ENCODE results near the gene RBM38.
"Not testable (repeated sequence)": the region's sequence is repeated elsewhere in the genome, so short reads cannot be mapped to it uniquely, and the experiment has no call there.

Gene RBM38

GRCh38 chr20:57350081-57350710 is 41.0 kb upstream of the RBM38 start:
- H3K4me2 ChIP-seq (ENCODE audit: low read depth, low read length, poor library complexity, severe bottlenecking), result peak overlapping the region; percentile 18
- H4K20me1 ChIP-seq (ENCODE audit: low read depth, low read length), result no peaks in the 10 kb centered on the region; the same call in 1 of the 2 replicates
- peaks cover 11% of the 10 kb centered on the region; the same call in 1 of the 2 replicates for H3F3A ChIP-seq (ENCODE audit: insufficient read depth)
- H3K27me3 ChIP-seq (ENCODE audit: low read length), result no peaks in the 10 kb centered on the region
- H3K9me2 ChIP-seq (replicated peaks; ENCODE audit: insufficient read depth, low read length), result no peaks in the 10 kb centered on the region
- peak overlapping the region; percentile 19 for H2AFZ ChIP-seq (ENCODE audit: low read depth, low read length, severe bottlenecking)
- H3K9me3 ChIP-seq (ENCODE audit: insufficient read depth, low read length), result no peaks in the 10 kb centered on the region
- TF ChIP-seq, protein P1, sequence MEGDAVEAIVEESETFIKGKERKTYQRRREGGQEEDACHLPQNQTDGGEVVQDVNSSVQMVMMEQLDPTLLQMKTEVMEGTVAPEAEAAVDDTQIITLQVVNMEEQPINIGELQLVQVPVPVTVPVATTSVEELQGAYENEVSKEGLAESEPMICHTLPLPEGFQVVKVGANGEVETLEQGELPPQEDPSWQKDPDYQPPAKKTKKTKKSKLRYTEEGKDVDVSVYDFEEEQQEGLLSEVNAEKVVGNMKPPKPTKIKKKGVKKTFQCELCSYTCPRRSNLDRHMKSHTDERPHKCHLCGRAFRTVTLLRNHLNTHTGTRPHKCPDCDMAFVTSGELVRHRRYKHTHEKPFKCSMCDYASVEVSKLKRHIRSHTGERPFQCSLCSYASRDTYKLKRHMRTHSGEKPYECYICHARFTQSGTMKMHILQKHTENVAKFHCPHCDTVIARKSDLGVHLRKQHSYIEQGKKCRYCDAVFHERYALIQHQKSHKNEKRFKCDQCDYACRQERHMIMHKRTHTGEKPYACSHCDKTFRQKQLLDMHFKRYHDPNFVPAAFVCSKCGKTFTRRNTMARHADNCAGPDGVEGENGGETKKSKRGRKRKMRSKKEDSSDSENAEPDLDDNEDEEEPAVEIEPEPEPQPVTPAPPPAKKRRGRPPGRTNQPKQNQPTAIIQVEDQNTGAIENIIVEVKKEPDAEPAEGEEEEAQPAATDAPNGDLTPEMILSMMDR (IDR thresholded peaks at IDR 0.05; ENCODE audit: insufficient read depth, low read length, poor library complexity, severe bottlenecking), result no peak
- TF ChIP-seq EZH2phosphoT487 (conservative IDR thresholded peaks at IDR 0.05; ENCODE audit: low read length), result no peak
- no peak overlapping the region for H3K27ac ChIP-seq (ENCODE audit: low read depth, low read length)
- H3K36me3 ChIP-seq (ENCODE audit: low read length), result peaks cover 4% of the 10 kb centered on the region; the same call in 1 of the 2 replicates
- H3K79me2 ChIP-seq (ENCODE audit: insufficient read depth, low read length), result peaks cover 33% of the 10 kb centered on the region
- H3K9ac ChIP-seq (ENCODE audit: low read length), result no peak overlapping the region
- H3K4me3 ChIP-seq (ENCODE audit: insufficient read depth, low read length, poor library complexity, severe bottlenecking), result no peak overlapping the region

GRCh38 chr20:57350726-57351041 is 40.5 kb upstream of the RBM38 start:
- H3K36me3 ChIP-seq (ENCODE audit: low read length); H4K20me1 ChIP-seq (ENCODE audit: low read depth, low read length); H3K9me2 ChIP-seq (replicated peaks; ENCODE audit: insufficient read depth, low read length); H3K27me3 ChIP-seq (ENCODE audit: low read length); H3K9me3 ChIP-seq (ENCODE audit: insufficient read depth, low read length); H3K27ac ChIP-seq (ENCODE audit: low read depth, low read length): not testable (repeated sequence)
- Histone ChIP-seq H3K79me2 (ENCODE audit: insufficient read depth, low read length) (peaks cover 33% of the 10 kb centered on the region), H3K4me2 (ENCODE audit: low read depth, low read length, poor library complexity, severe bottlenecking) (peak overlapping the region; percentile 77), H3F3A (ENCODE audit: insufficient read depth) (peaks cover 11% of the 10 kb centered on the region; the same call in 1 of the 2 replicates), H3K9ac (ENCODE audit: low read length) (peak overlapping the region; percentile 90), H2AFZ (ENCODE audit: low read depth, low read length, severe bottlenecking) (peak overlapping the region; percentile 83), H3K4me3 (ENCODE audit: insufficient read depth, low read length, poor library complexity, severe bottlenecking) (peak overlapping the region; percentile 93)

- Histone ChIP-seq H4K20me1 (ENCODE audit: low read depth, low read length) (no peaks in the 10 kb centered on the region; the same call in 1 of the 2 replicates), H3K36me3 (ENCODE audit: low read length) (peaks cover 5% of the 10 kb centered on the region; the same call in 1 of the 2 replicates), H3K27ac (ENCODE audit: low read depth, low read length) (peak within 1 kb of the TSS; percentile 40), H3K27me3 (ENCODE audit: low read length) (no peaks in the 10 kb centered on the region), H3K79me2 (ENCODE audit: insufficient read depth, low read length) (peaks cover 33% of the 10 kb centered on the region), H3F3A (ENCODE audit: insufficient read depth) (peaks cover 11% of the 10 kb centered on the region; the same call in 1 of the 2 replicates), H3K9ac (ENCODE audit: low read length) (peak within 1 kb of the TSS; percentile 90), H2AFZ (ENCODE audit: low read depth, low read length, severe bottlenecking) (peak within 1 kb of the TSS; percentile 83), H3K4me2 (ENCODE audit: low read depth, low read length, poor library complexity, severe bottlenecking) (peak within 1 kb of the TSS; percentile 77), H3K4me3 (ENCODE audit: insufficient read depth, low read length, poor library complexity, severe bottlenecking) (peak within 1 kb of the TSS; percentile 93), H3K9me3 (ENCODE audit: insufficient read depth, low read length) (no peaks in the 10 kb centered on the region), H3K9me2 (replicated peaks; ENCODE audit: insufficient read depth, low read length) (no peaks in the 10 kb centered on the region)
- TF ChIP-seq, protein P1 (IDR thresholded peaks at IDR 0.05; ENCODE audit: insufficient read depth, low read length, poor library complexity, severe bottlenecking), result no peak
- TF ChIP-seq EZH2phosphoT487 (conservative IDR thresholded peaks at IDR 0.05; ENCODE audit: low read length), result no peak
These were observed 40.0 kb upstream of the RBM38 start, which contains the start of gene RAE1 for GRCh38 chr20:57351042-57351783. Gene RAE1 (plus strand): TSS chr20:57351255. CDS start chr20:57354039, 2,784 bp downstream.
